Measurements from ENCODE around the gene DDX11. TPM values are rescaled to one million over a fixed set of nuclear protein-coding genes. Genes with fewer than 3 reads are reported as not detected.

DDX11 gene
- polyA plus RNA-seq, 1 donor from 2014 or later = 9.8 TPM

GRCh38 chr12:31035226-31035625, 38.4 kb upstream of the DDX11 start:
- Histone ChIP-seq H3K27ac (ENCODE audit: low read length) (no peak overlapping the region), H4K20me1 (ENCODE audit: insufficient read depth) (no peaks in the 10 kb centered on the region), H3K4me2 (ENCODE audit: low read length) (no peak overlapping the region), H3K4me3 (ENCODE audit: low read length) (no peak overlapping the region), H3K9me2 (ENCODE audit: insufficient read depth, low read length) (no peaks in the 10 kb centered on the region), H3K9ac (ENCODE audit: low read length) (no peak overlapping the region), H3F3A (ENCODE audit: insufficient read depth, low read length, poor library complexity, severe bottlenecking) (no peaks in the 10 kb centered on the region), H3K9me3 (ENCODE audit: low read length) (no peaks in the 10 kb centered on the region), H3K27me3 (ENCODE audit: insufficient read depth, low read depth, low read length) (no peaks in the 10 kb centered on the region), H3K79me2 (replicated peaks; ENCODE audit: insufficient read depth, low read length) (no peaks in the 10 kb centered on the region), H2AFZ (ENCODE audit: low read depth, low read length) (no peak overlapping the region), H3K36me3 (ENCODE audit: insufficient read depth, low read length) (no peaks in the 10 kb centered on the region)
- TF ChIP-seq CTCF (IDR thresholded peaks at IDR 0.05; ENCODE audit: poor library complexity, severe bottlenecking) = no peak
- TF ChIP-seq REST (IDR thresholded peaks at IDR 0.05; ENCODE audit: borderline replicate concordance) = no peak
- no peak for TF ChIP-seq RAD21 (conservative IDR thresholded peaks at IDR 0.05)
- no peak for TF ChIP-seq TAF1 (IDR thresholded peaks at IDR 0.05; ENCODE audit: low read depth)
- TF ChIP-seq POLR2AphosphoS5 (IDR thresholded peaks at IDR 0.05) = no peak
- TF ChIP-seq SMC3 (conservative IDR thresholded peaks at IDR 0.05; ENCODE audit: poor library complexity) = no peak
- TF ChIP-seq MXI1 (conservative IDR thresholded peaks at IDR 0.05; ENCODE audit: poor library complexity, severe bottlenecking) = no peak
- TF ChIP-seq EZH2 (IDR thresholded peaks at IDR 0.05; ENCODE audit: borderline replicate concordance, insufficient read depth, low read length, poor library complexity, severe bottlenecking) = no peak

GRCh38 chr12:31035967-31036665, 37.5 kb upstream of the DDX11 start:
- H3K4me2 ChIP-seq (ENCODE audit: low read length) = no peak overlapping the region

More at GRCh38 chr12:31035967-31036665, 37.5 kb upstream of the DDX11 start:
- Histone ChIP-seq H3K27me3 (ENCODE audit: insufficient read depth, low read depth, low read length) (no peaks in the 10 kb centered on the region), H3K4me3 (ENCODE audit: low read length) (no peak overlapping the region), H3K36me3 (ENCODE audit: insufficient read depth, low read length) (no peaks in the 10 kb centered on the region), H3K79me2 (replicated peaks; ENCODE audit: insufficient read depth, low read length) (no peaks in the 10 kb centered on the region), H3F3A (ENCODE audit: insufficient read depth, low read length, poor library complexity, severe bottlenecking) (no peaks in the 10 kb centered on the region), H3K9me3 (ENCODE audit: low read length) (no peaks in the 10 kb centered on the region), H3K27ac (ENCODE audit: low read length) (no peak overlapping the region), H2AFZ (ENCODE audit: low read depth, low read length) (no peak overlapping the region), H3K9ac (ENCODE audit: low read length) (no peak overlapping the region), H3K9me2 (ENCODE audit: insufficient read depth, low read length) (no peaks in the 10 kb centered on the region), H4K20me1 (ENCODE audit: insufficient read depth) (no peaks in the 10 kb centered on the region)
- TF ChIP-seq MXI1 (conservative IDR thresholded peaks at IDR 0.05; ENCODE audit: poor library complexity, severe bottlenecking) (no peak), CTCF (IDR thresholded peaks at IDR 0.05; ENCODE audit: poor library complexity, severe bottlenecking) (no peak), REST (IDR thresholded peaks at IDR 0.05; ENCODE audit: borderline replicate concordance) (no peak), SMC3 (conservative IDR thresholded peaks at IDR 0.05; ENCODE audit: poor library complexity) (no peak)

Data from neural cell (in vitro differentiated cells).